Naive B cell (primary cell): ENCODE measurements around the gene OPN4. TPM values are rescaled to one million over a fixed set of nuclear protein-coding genes. Genes with fewer than 3 reads are reported as not detected.
A peak's percentile ranks its signal among the peaks of the same experiment; 100 is the strongest.
"Not testable (repeated sequence)": the region's sequence is repeated elsewhere in the genome, so short reads cannot be mapped to it uniquely, and the experiment has no call there.

Experiments
- ATAC-seq, 2 donors: fragments of 150-1000 bp; cut with Tn5 transposase; 2 replicates each; pipeline ENCODE4 v1.10.0; 2021; ENCODE audit warnings: low read depth in 2 of 2, mild to moderate bottlenecking in 2 of 2, moderate library complexity in 2 of 2
- DNase-seq: peaks from one replicate; pipeline ENCODE4 v3.0.0; 2022
- H3K27ac Mint-ChIP-seq, 6 donors: one replicate each; pipeline ENCODE4 v1.8.0; 2020 to 2022; ENCODE audit warnings: mild to moderate bottlenecking in 6 of 6, mixed read lengths in 6 of 6, moderate library complexity in 5 of 6, inconsistent platforms in 2 of 6
- H3K27me3 Mint-ChIP-seq, 3 donors: one replicate each; pipeline ENCODE4 v1.8.0; 2021 to 2022; ENCODE audit warnings: mixed read lengths in 3 of 3, mild to moderate bottlenecking in 1 of 3
- H3K36me3 Mint-ChIP-seq, 2 donors: one replicate each; pipeline ENCODE4 v1.8.0; 2020 to 2022; ENCODE audit warnings: mixed read lengths in 2 of 2, inconsistent platforms in 1 of 2, mild to moderate bottlenecking in 1 of 2
- H3K4me1 Mint-ChIP-seq, 3 donors: one replicate each; pipeline ENCODE4 v1.8.0; 2020 to 2022; ENCODE audit warnings: mixed read lengths in 3 of 3, inconsistent platforms in 1 of 3, mild to moderate bottlenecking in 1 of 3, moderate library complexity in 1 of 3
- H3K4me3 Mint-ChIP-seq, 8 donors: one replicate each; pipeline ENCODE4 v1.8.0; 2020 to 2022; ENCODE audit warnings: mild to moderate bottlenecking in 8 of 8, mixed read lengths in 8 of 8, moderate library complexity in 8 of 8, inconsistent platforms in 2 of 8
- H3K9me3 Mint-ChIP-seq, 7 donors: one replicate each; pipeline ENCODE4 v1.8.0; 2020 to 2022; ENCODE audit warnings: mixed read lengths in 7 of 7, mild to moderate bottlenecking in 5 of 7, inconsistent platforms in 2 of 7, moderate library complexity in 1 of 7
- polyA plus RNA-seq, 6 donors: library from polyadenylated mRNA; unstranded; fragments of 300-500 nt; fragmentation: Illumina TruSeq; gene quantifications; one replicate each; pipeline ENCODE4 v1.2.3, GENCODE V29; 2021; ENCODE audit warnings: low read depth in 6 of 6

OPN4 gene
- polyA plus RNA-seq, 6 donors from 2014 or later = not detected

DNA sequence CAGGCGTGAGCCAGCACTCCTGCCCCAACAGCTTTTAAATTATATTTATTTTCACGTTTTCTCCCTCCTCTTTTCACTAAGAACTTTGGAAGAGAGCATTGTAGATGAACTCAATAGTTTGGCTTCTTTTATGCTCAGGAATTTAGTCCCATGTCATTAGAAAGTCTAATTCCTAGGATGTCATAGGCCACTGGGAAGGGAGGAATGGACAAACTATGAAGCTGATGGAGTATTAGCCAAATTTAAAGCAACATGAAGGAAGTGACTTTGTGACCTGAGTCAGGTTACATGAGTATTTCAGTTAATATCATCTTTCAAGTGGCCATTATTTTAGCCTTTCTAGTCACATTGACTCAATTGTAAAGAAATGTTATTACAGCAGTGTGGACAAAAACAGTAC, 18.0 kb upstream of the OPN4 start:
- Mint-ChIP-seq H3K9me3 (peaks cover 0 to 2% (median 0%) of the 10 kb centered on the region in 7 donors), H3K27ac (no peak overlapping the region), H3K4me1 (peaks cover 2 to 5% (median 3%) of the 10 kb centered on the region in 3 donors), H3K27me3 (peaks cover 16 to 45% (median 35%) of the 10 kb centered on the region in 3 donors), H3K36me3 (no peaks in the 10 kb centered on the region), H3K4me3 (no peak overlapping the region)
- ATAC-seq (no peak), DNase-seq (no peak)

GRCh38 chr10:86642021-86642420, 12.3 kb upstream of the OPN4 start:
- H3K36me3 Mint-ChIP-seq = no peaks in the 10 kb centered on the region
- peaks cover 0 to 7% (median 4%) of the 10 kb centered on the region in 3 donors for H3K4me1 Mint-ChIP-seq
- ATAC-seq (no peak), DNase-seq (no peak)
- H3K4me3 Mint-ChIP-seq = no peak overlapping the region
- H3K27ac Mint-ChIP-seq = no peak overlapping the region
- H3K27me3 Mint-ChIP-seq = peaks cover 0 to 18% (median 6%) of the 10 kb centered on the region in 3 donors
- peaks cover 0 to 10% (median 3%) of the 10 kb centered on the region in 7 donors for H3K9me3 Mint-ChIP-seq

DNA sequence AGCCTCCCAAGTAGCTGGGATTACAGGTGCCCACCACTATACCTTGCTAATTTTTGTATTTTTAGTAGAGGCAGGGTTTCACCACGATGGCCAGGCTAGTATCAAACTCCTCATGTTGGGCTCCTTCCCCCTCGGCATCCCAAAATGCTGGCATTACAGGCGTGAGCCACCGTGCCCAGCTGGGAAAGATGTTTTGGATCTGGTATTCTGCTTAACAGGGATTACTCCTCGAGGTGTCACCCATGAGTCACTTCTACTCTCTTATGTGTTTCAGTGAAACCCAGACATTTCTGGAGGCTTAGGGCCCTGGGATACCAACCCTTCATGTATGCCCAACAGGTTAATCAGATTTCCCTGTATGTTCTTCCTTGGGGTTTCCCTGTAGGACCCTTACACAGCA, 11.8 kb upstream of the OPN4 start:
- ATAC-seq (no peak), DNase-seq (no peak)
- Mint-ChIP-seq H3K4me1 (peaks cover 0 to 7% (median 4%) of the 10 kb centered on the region in 3 donors), H3K4me3 (no peak overlapping the region), H3K27ac (no peak overlapping the region), H3K27me3 (peaks cover 0 to 18% (median 6%) of the 10 kb centered on the region in 3 donors), H3K36me3 (no peaks in the 10 kb centered on the region), H3K9me3 (peaks cover 0 to 10% (median 3%) of the 10 kb centered on the region in 7 donors)

DNA sequence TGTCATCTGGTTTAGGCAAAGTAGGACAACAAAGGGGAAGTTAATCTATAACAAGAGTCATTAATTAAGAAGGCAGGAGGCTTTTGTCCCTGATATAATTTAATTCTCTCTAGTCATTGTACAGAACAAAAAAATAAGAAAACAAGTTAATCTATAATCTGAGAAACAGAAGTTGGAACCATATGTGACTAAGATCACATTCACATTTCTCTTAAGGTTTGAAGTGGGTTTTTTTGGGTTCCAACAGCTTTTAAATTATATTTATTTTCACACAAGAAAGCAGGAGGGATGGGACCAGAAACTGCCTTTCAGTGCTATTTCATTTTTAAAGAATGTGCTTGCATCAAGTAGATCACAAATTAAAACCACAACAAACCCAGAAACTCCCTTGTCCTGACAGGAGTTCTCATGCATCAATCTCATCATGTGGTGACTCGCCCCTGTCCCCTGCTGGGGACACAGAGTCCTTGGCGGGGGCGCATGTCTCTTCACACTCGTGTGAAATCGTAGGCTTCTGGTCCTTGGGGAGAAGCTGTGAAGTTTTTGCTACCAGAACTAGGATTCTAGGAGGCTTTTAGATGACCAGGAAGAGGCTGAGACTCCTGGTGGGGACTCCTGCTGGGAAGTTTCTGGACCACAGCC, 10.1 kb upstream of the OPN4 start:
- no peak overlapping the region for H3K27ac Mint-ChIP-seq
- ATAC-seq (no peak), DNase-seq (no peak)
- H3K4me1 Mint-ChIP-seq = peaks cover 0 to 7% (median 4%) of the 10 kb centered on the region in 3 donors
- H3K9me3 Mint-ChIP-seq = peaks cover 0 to 10% (median 3%) of the 10 kb centered on the region in 7 donors
- no peak overlapping the region for H3K4me3 Mint-ChIP-seq
- peaks cover 0 to 17% (median 6%) of the 10 kb centered on the region in 3 donors for H3K27me3 Mint-ChIP-seq
- H3K36me3 Mint-ChIP-seq = no peaks in the 10 kb centered on the region

GRCh38 chr10:86644794-86645445, 9.4 kb upstream of the OPN4 start:
- peaks cover 0 to 10% (median 3%) of the 10 kb centered on the region in 7 donors for H3K9me3 Mint-ChIP-seq
- no peak overlapping the region for H3K4me3 Mint-ChIP-seq
- no peak for DNase-seq
- peaks cover 0 to 14% (median 6%) of the 10 kb centered on the region in 3 donors for H3K27me3 Mint-ChIP-seq
- ATAC-seq = no peak
- peaks cover 0 to 7% (median 4%) of the 10 kb centered on the region in 3 donors for H3K4me1 Mint-ChIP-seq
- H3K27ac Mint-ChIP-seq = no peak overlapping the region
- no peaks in the 10 kb centered on the region for H3K36me3 Mint-ChIP-seq

DNA sequence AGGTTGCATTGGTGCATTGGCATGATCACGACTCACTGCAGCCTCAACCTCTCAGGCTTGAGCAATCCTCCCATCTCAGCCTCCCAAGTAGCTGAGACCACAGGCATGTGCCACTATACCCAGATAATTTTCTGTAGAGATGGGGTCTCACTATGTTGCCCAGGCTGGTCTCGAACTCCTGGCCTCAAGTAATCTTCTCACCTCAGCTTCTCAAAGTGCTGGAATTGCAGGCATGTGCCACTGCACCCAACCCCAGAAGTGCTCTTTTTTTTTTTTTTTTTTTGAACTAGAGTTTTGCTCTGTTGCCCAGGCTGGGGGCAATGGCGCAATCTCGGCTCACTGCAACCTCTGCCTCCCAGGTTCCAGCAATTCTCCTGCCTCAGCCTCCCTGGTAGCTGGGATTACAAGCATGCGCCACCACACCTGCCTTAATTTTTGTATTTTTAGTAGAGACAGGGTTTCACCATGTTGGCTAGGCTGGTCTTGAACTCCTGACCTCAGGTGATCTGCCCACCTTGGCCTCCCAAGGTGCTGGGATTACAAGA, 8.7 kb upstream of the OPN4 start:
- not testable (repeated sequence) for DNase-seq, H3K9me3 Mint-ChIP-seq, H3K27ac Mint-ChIP-seq, H3K4me1 Mint-ChIP-seq, H3K36me3 Mint-ChIP-seq, H3K4me3 Mint-ChIP-seq, ATAC-seq
- peaks cover 5 to 12% (median 11%) of the 10 kb centered on the region in 3 donors for H3K27me3 Mint-ChIP-seq

DNA sequence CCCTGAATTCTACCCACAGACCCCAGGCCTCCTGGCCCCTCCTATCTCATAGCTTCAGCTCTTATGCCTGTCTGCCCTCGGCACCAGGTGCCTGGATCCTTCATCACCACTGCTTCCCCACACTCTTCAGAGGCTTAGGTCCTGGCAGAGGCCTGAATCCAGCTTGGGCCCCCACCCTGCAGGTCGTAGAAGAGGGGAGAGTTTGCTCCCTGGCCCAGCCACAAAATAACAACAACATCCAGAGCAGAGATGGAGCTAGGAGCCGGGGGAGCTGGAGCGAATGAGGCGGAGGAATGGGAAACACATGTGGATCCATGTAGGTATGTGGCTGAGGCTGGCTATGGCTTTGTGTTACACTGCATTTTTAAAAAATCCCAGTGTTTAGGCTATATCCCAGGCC, 7.8 kb upstream of the OPN4 start:
- Mint-ChIP-seq H3K4me1 (peaks cover 0 to 7% (median 4%) of the 10 kb centered on the region in 3 donors), H3K36me3 (no peaks in the 10 kb centered on the region), H3K9me3 (peaks cover 0 to 6% (median 3%) of the 10 kb centered on the region in 7 donors), H3K4me3 (no peak overlapping the region), H3K27ac (no peak overlapping the region), H3K27me3 (peaks cover 10 to 13% (median 11%) of the 10 kb centered on the region in 3 donors)
- DNase-seq = no peak
- no peak for ATAC-seq

GRCh38 chr10:86646933-86647332, 7.4 kb upstream of the OPN4 start:
- peaks cover 0 to 5% (median 0%) of the 10 kb centered on the region in 7 donors for H3K9me3 Mint-ChIP-seq
- H3K27ac Mint-ChIP-seq = no peak overlapping the region
- H3K36me3 Mint-ChIP-seq = no peaks in the 10 kb centered on the region
- no peak overlapping the region for H3K4me3 Mint-ChIP-seq
- DNase-seq = no peak
- peaks cover 0 to 7% (median 4%) of the 10 kb centered on the region in 3 donors for H3K4me1 Mint-ChIP-seq
- H3K27me3 Mint-ChIP-seq = peaks cover 6 to 16% (median 7%) of the 10 kb centered on the region in 3 donors
- ATAC-seq = no peak

DNA sequence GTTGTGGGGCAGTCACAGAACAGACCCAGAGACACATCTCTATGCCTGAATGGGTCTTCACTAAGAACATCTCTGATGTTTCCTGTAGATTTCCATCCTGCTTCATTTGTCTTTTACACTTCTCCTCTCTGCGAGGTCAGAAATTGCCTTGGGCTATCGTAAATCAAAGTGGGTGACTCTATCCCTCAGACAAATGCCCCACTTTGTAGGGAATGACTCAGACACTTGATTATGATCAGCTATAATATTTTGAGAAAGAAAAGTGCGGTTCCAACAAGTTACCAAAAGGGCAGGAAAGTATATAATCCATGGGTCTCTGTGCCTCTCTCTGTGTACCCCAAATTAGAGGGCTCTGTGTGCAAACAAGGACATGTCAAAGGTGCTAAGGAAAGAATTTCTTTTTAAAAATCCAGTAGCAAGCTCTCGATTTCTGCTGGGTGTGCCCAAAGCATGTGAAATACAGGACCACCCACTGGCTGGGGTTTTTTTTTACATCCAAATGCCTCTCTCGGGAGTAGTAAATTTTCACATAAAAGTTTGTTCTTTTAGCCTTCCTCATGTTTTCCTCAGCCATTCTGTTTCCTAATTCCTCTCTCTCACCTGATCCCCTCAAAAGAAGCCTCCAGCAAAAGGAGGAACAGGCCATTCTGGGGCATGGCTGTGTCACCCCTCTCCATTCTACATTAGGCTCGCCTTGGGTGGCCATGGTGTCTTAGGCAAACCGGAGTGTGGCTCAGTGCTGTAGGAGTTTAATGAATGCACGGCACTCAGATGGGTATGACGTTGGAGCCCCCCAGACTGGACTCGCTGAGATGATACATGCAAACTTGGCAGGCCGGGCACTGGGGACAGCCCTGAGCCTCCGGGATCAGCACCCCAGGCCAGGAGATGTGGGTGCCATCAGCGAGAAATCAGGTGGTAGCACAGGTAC, 6.3 kb upstream of the OPN4 start:
- no peak for DNase-seq
- Mint-ChIP-seq H3K4me3 (no peak overlapping the region), H3K4me1 (peaks cover 0 to 7% (median 4%) of the 10 kb centered on the region in 3 donors), H3K9me3 (no peaks in the 10 kb centered on the region), H3K27ac (peak overlapping the region in 1 of 6 donors; percentile 81), H3K27me3 (peaks cover 5 to 16% (median 5%) of the 10 kb centered on the region in 3 donors), H3K36me3 (no peaks in the 10 kb centered on the region)
- no peak for ATAC-seq

GRCh38 chr10:86648704-86649427, 5.5 kb upstream of the OPN4 start:
- DNase-seq (no peak), ATAC-seq (no peak)
- Mint-ChIP-seq H3K27me3 (peaks cover 5 to 16% (median 5%) of the 10 kb centered on the region in 3 donors), H3K9me3 (no peaks in the 10 kb centered on the region), H3K4me1 (no peaks in the 10 kb centered on the region), H3K36me3 (no peaks in the 10 kb centered on the region), H3K4me3 (no peak overlapping the region), H3K27ac (no peak overlapping the region)

GRCh38 chr10:86649471-86650150, 4.7 kb upstream of the OPN4 start:
- Mint-ChIP-seq H3K4me1 (no peaks in the 10 kb centered on the region), H3K27me3 (peaks cover 5 to 16% (median 5%) of the 10 kb centered on the region in 3 donors), H3K27ac (no peak overlapping the region), H3K9me3 (no peaks in the 10 kb centered on the region), H3K36me3 (no peaks in the 10 kb centered on the region), H3K4me3 (no peak overlapping the region)
- DNase-seq = no peak
- ATAC-seq = no peak

DNA sequence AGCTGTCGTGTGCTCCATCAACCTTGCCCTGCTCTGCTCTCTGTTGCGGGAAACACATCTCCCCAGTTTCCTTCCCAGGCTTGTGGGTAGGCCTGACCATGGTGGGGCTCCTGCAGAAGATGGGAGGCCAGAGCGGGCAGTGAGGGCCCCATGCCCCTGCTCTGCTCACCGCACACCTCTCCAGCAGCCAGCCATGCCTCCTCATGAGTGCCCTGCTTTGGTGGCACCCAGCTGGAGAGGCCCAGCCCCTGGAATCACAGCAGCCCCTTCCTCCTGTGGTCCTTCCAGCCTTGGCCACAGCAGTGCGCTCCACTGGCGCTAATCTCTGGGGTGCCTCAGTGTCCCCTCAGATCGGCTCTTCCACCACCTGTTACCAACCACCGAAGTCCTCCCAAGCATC, 4.2 kb upstream of the OPN4 start:
- DNase-seq (no peak), ATAC-seq (no peak)
- no peak overlapping the region for H3K4me3 Mint-ChIP-seq
- H3K36me3 Mint-ChIP-seq = no peaks in the 10 kb centered on the region
- H3K27ac Mint-ChIP-seq = no peak overlapping the region
- H3K4me1 Mint-ChIP-seq = no peaks in the 10 kb centered on the region
- H3K9me3 Mint-ChIP-seq = no peaks in the 10 kb centered on the region
- H3K27me3 Mint-ChIP-seq = peaks cover 5 to 16% (median 5%) of the 10 kb centered on the region in 3 donors
